GM23248 (cell line): ENCODE data around the gene SEMA6B.

Experiments
- EZH2 ChIP-seq: fragments of 200-600 bp; sonication (generic); IDR thresholded peaks from 2 replicates; pipeline ENCODE4 v1.6.1; 2018; ENCODE audit warnings: antibody characterized with exemption, mild to moderate bottlenecking; ENCODE audit not compliant: insufficient read depth, poor library complexity, severe bottlenecking
- EZH2phosphoT487 ChIP-seq: fragments of 200-600 bp; sonication (generic); IDR thresholded peaks from 2 replicates; pipeline ENCODE4 v1.6.1; 2018; ENCODE audit warnings: antibody characterized with exemption, moderate library complexity, mild to moderate bottlenecking, low read depth; ENCODE audit not compliant: insufficient read depth

DNA sequence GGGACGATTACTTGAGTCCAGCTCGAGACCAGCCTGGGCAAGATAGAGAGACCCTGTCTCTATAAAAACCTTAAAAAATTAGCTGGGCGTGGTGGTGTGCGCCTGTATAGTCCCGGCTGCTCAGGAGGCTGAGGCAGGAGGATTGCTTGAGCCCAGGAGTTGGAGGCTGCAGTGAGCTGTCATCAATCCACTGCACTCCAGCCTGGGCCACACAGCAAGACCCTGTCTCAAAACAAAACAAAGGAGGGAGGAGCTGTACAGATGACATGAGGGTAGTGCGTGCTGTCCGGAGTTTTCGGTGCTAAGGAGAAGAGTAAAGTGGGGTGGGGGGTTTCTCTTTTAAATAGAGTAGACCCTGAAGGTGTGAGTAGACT, 64.8 kb downstream of the SEMA6B start:
- no peak for TF ChIP-seq EZH2phosphoT487
- TF ChIP-seq EZH2 = no peak
